IPS-NIHi11 (cell line): ENCODE results near the gene POTED.
"Not testable (repeated sequence)": the region's sequence is repeated elsewhere in the genome, so short reads cannot be mapped to it uniquely, and the experiment has no call there.

Experiments
- DNase-seq: peaks from one replicate; pipeline ENCODE4 v3.0.0; 2012; ENCODE audit warnings: mixed read lengths, low spot score

Gene POTED

GRCh38 chr21:13609477-13609876 lies at the start of gene POTED:
Gene POTED (plus strand): TSS chr21:13609777. CDS start chr21:13610229, 452 bp downstream.
- not testable (repeated sequence) for DNase-seq

- DNase-seq = not testable (repeated sequence)
Observed at GRCh38 chr21:13650101-13650500, 40.5 kb downstream of the POTED start.

DNA sequence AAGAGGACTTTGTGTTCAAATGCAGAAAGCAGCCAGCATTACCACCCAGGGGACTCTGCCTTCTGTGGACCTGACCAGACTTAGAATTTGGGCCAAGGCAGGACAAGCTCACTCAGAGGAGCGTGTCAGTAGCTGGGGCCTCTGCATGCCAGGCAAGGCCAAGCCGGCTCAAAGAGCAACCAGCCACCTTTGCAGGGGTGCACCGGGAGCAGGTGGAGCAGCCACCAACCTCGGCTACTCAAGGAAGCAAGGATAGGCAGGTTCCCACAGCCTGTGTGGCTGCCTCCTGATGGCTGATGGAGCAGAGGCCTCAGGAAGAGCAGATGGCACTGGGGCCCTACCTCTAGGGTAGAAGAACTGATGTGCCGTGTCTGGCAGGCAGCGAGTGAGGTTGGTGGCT lies 42.2 kb downstream of the POTED start:
- not testable (repeated sequence) for DNase-seq
